GM19238 (cell line): ENCODE measurements around the gene XPR1.

Experiments
- DNase-seq: peaks from one replicate; pipeline ENCODE4 v3.0.0; 2011; ENCODE audit warnings: low spot score; ENCODE audit not compliant: insufficient read length

XPR1 gene

DNA sequence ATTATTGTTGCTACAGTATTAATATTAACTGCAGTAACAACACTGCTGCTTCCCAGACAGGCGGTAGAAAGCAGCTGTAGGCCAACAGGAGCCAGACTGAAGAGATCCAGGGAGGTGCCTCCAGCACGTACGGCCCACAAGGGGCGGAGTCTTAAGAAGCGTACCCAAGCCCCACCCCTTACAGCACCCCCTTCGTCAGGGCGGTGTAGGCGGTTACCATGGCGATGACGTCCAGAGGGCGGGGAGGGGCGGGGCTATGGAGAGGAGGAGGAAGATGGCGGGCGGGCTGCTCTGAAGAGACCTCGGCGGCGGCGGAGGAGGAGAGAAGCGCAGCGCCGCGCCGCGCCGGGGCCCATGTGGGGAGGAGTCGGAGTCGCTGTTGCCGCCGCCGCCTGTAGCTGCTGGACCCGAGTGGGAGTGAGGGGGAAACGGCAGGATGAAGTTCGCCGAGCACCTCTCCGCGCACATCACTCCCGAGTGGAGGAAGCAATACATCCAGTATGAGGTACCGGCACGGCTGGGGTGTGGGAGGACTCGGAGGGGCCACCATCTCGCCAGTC, at the start of gene XPR1:
XPR1 (plus strand) TSS at position 257 of the 560 bp plus-strand sequence; CDS start at position 437, 180 bp downstream.
- peak; percentile 67 for DNase-seq

GRCh38 chr1:180584869-180585268, 47.0 kb upstream of the XPR1 start:
- no peak for DNase-seq

DNA sequence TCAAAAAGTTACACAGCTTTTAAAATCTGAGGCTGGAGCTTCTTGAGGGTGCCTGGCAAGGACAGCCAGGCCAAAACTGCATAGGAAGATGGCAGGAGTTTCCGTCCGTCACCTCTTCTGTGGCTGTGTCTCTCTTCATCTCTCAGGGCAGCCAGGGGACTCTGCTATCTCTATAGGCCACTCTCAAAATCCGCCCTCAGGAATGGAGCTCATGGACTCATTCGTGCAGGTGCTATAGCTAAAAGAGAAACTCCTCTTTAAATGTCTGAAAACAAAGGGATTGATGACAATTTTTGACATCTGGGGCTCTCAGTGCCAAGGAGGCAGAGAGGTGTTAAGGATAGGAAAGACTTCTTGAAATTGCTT, 45.8 kb upstream of the XPR1 start:
- DNase-seq, result no peak

DNA sequence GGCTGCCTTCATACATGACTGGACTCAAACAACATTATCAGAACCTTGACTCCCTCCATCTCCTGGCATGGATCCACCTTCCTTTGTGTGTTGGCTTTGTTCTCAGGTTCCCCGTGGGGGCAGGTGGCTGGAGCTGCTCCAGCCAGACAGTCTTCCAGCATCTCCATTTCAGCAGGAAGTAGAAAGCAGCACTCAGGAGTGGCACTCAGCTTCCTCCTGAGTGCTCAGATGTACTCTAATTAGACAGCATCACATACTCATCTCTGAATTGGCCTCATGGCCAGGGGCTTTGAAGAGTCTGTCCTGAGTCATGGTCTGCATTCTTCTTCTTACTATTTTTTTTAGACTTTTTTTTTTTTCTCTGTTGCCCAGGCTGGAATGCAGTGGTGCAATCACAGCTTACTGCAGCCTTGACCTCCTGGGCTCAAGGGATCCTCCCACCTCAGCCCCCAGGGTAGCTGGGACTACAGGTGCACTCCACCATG, 45.1 kb upstream of the XPR1 start:
- no peak for DNase-seq

GRCh38 chr1:180588121-180588520, 43.7 kb upstream of the XPR1 start:
- no peak for DNase-seq

GRCh38 chr1:180590889-180591288, 40.9 kb upstream of the XPR1 start:
- DNase-seq, result no peak

- DNase-seq, result no peak
Observed at GRCh38 chr1:180593382-180593781, 38.4 kb upstream of the XPR1 start.

- DNase-seq, result no peak
Observed at GRCh38 chr1:180594723-180595122, 37.1 kb upstream of the XPR1 start.

- no peak for DNase-seq
Observed at GRCh38 chr1:180595966-180596365, 35.9 kb upstream of the XPR1 start.

GRCh38 chr1:180597520-180597919, 34.3 kb upstream of the XPR1 start:
- no peak for DNase-seq

- DNase-seq, result no peak
Observed at GRCh38 chr1:180598333-180598974, 33.4 kb upstream of the XPR1 start.

- no peak for DNase-seq
Observed at GRCh38 chr1:180600343-180600742, 31.5 kb upstream of the XPR1 start.

- DNase-seq, result no peak
Observed at GRCh38 chr1:180601512-180601911, 30.3 kb upstream of the XPR1 start.

DNA sequence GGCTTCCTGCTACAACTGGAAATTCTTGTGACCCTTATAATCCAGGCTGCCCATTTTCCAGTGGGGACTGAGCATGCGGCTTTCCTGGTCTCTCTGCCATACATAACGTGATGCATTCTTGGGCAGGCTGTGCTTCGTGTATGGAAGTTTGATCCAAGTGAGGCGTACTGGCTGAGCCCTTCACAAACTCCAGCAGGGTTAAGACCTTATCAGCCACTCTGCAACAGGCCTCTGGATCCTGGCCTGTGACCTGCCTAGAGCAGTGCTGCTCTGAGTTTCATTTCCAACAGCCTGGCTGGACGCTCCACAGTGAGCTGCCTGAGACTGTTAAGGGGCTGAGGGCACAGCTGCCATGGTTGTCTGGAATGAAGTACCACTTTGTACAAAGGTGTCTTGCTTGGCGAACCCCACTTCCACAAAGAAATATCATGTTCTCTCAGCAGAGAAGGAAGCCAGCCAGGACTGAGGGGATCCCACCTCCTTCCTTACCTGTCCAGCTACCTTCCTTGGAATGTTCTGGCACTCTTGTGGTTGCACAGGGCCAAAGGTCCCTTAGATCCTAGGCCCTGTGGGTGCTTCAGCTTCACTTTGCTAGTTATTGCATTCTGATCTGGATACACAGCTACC, 28.5 kb upstream of the XPR1 start:
- DNase-seq, result no peak

GRCh38 chr1:180603850-180604226, 28.0 kb upstream of the XPR1 start:
- no peak for DNase-seq

GRCh38 chr1:180606155-180606554, 25.7 kb upstream of the XPR1 start:
- no peak for DNase-seq

DNA sequence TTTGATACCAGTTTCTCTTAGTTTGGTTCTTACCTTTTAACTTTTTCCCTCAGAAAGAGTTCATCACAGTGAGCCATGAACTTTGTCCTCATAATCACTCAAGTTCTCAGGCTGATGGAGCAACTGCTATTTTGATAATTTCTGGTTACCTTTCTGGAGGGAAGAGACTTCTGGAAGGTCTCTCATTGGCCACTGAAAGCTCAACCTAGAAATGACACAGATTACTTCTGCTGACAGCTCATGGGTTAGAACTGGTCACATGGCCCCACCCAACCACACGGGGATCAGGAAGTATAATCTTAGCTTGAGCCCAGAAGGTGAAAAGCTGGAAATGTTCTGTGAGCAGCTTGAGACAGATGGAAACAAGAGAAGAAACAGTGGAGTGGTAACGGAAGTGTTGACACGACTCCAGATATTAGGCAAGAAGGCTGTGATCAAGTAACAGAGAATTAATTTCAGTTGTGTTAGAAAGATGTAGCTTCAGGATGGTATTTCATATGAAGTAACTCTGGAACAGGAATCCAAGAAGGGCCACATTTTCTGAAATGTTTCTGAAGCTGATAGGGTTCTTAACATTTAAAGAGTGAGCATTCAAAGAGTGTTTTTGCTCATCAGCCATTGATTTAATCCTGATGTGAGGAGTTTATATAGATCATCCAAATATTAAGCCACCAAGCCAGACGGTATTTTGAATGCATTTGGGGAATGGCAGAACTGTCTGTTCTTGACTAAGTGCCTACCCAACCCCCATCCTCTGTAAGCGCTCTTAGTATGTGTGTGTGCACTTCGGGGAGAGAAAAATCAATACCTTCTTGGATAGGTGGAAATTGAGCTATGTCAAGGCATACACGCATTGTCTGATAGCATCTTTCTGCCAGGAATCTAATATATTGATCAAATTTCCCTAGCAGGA, 21.9 kb upstream of the XPR1 start:
- no peak for DNase-seq

DNA sequence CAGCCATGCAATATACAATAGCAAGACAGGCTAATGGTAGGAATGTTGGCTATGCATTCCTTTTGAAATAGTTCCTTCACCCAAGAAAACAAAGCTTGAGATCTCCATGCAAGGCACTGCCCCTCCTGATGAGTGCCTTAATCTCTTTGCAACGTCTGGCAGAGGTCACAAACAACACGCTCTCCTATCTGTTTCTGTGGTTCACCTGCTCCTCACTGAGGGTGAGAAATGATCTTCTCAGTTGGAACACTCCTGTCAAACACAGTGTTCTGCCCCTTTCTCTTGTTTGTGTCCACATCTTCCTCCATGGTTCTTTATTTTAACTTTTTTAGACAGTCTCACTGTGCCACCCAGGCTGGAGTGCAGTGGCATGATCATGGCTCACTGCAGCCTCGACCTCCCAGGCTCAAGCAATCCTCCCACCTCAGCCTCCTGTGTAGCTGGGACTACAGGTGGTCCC, 21.2 kb upstream of the XPR1 start:
- no peak for DNase-seq

- DNase-seq, result no peak
Observed at GRCh38 chr1:180611016-180611930, 20.5 kb upstream of the XPR1 start.

- DNase-seq, result no peak
Observed at GRCh38 chr1:180612632-180613031, 19.2 kb upstream of the XPR1 start.

- no peak for DNase-seq
Observed at GRCh38 chr1:180614730-180615129, 17.1 kb upstream of the XPR1 start.
